ENCODE data around the gene PRAF2.

PRAF2 gene

GRCh38 chrX:49041744-49042580 lies 31.8 kb downstream of the PRAF2 start:
- peak; percentile 23 for DNase-seq

DNA sequence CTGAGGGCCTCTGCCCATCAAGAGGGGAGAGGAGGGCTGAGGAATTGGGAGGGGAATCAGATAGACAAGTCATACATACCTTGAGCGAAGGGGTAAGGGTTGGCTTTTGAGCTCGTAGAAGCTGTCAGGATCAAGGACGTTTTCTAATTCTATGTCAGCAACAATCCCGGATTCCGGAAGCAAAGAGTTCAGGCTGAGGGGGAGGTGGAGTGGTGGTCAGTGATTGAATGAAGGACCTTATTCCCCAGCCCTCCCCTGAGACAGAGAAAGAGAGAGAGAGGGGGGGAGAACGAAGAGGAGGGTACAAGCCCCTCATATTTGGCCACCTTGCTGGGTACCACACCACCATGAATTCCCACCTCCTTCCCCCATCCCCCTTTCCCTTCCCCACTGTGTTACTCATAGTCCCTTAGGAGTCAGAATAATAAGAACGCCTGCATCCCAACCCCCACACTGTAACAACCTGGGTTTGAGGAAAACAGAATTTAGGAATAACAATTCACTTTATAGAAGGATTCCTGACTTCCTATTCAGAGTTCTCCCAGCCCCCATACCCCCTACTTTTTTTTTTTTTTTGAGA lies 33.3 kb downstream of the PRAF2 start:
- no peak for DNase-seq

GRCh38 chrX:49039598-49040375 lies 34.0 kb downstream of the PRAF2 start:
- peak; percentile 83 for DNase-seq

GRCh38 chrX:49037883-49038475 lies 35.8 kb downstream of the PRAF2 start:
- DNase-seq, result no peak

GRCh38 chrX:49030283-49030682 lies 43.5 kb downstream of the PRAF2 start:
- no peak for DNase-seq

DNA sequence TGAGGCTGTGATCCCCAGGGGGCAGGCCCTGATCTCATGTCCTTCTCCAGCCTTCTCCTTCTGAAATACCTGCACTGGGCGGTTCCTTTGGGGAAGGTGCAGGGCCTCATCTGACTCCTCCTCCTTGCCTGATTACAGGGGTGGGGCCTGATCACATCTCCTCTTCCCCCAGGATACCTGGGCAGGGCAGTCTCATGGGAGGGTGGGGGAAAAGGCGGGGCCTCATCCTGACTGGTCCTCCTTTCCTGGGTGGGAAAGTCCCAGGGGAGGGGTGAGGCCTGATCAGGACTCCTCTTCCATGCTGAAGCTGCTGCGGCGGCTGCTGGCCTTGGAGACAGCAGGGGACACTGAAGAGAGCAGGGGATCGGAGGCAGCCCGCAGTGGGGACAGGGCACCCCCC lies 43.9 kb downstream of the PRAF2 start:
- no peak for DNase-seq
